Transverse colon (tissue), 4 donors: Measurements from ENCODE around the gene MSH5. TPM values are rescaled to one million over a fixed set of nuclear protein-coding genes. Genes with fewer than 3 reads are reported as not detected.

Experiments used
- DNase-seq: peaks from one replicate; pipeline ENCODE4 v3.0.0-alpha.2; 2019
- H3K27ac ChIP-seq, 4 donors: fragments of 200-600 bp; sonication (generic); 2 replicates each; pipeline ENCODE4 v1.5.1; 2016 to 2018; ENCODE audit warnings: inconsistent platforms in 4 of 4
- H3K27me3 ChIP-seq: fragments of 200-600 bp; sonication (generic); 2 replicates; pipeline ENCODE4 v1.5.1; 2017; ENCODE audit warnings: inconsistent platforms
- H3K36me3 ChIP-seq, 4 donors: fragments of 200-600 bp; sonication (generic); 2 replicates each; pipeline ENCODE4 v1.5.1; 2017 to 2019; ENCODE audit warnings: inconsistent platforms in 4 of 4
- H3K4me1 ChIP-seq, 4 donors: fragments of 200-600 bp; sonication (generic); 2 replicates each; pipeline ENCODE4 v1.5.1; 2017 to 2020; ENCODE audit warnings: inconsistent platforms in 4 of 4
- H3K4me3 ChIP-seq, 4 donors: fragments of 200-600 bp; sonication (generic); 1 replicate in 1 of 4; 2 replicates in 3 of 4; pipeline versions ENCODE4 v1.5.1 to v1.6.1; 2017 to 2019; ENCODE audit warnings: inconsistent platforms in 4 of 4
- H3K9me3 ChIP-seq, 2 donors: fragments of 200-600 bp; sonication (generic); 2 replicates each; pipeline ENCODE4 v1.5.1; 2017 to 2019; ENCODE audit warnings: inconsistent platforms in 2 of 2
- CTCF ChIP-seq, 5 experiments: fragments of 200-600 bp in 3 of 5; fragments of 450-650 bp in 2 of 5; sonication (generic) in 3 of 5; IDR thresholded peaks; 1 replicate in 2 of 5; 2 replicates in 3 of 5; pipeline ENCODE4 v1.5.1; 2016 to 2017; ENCODE audit warnings: antibody characterized with exemption in 5 of 5, inconsistent platforms in 3 of 5, mild to moderate bottlenecking in 2 of 5, moderate library complexity in 1 of 5
- EP300 ChIP-seq: sonication (generic); formaldehyde crosslinking; IDR thresholded peaks from one replicate; pipeline ENCODE4 v1.6.1; 2017; ENCODE audit warnings: antibody characterized with exemption, low read depth
- POLR2A ChIP-seq: fragments of 450-650 bp; IDR thresholded peaks from one replicate; pipeline ENCODE4 v1.6.1; 2016; ENCODE audit warnings: antibody characterized with exemption, mild to moderate bottlenecking, moderate library complexity
- POLR2AphosphoS5 ChIP-seq, 3 donors: sonication (generic); formaldehyde crosslinking; IDR thresholded peaks; one replicate each; pipeline ENCODE4 v1.6.1; 2016; ENCODE audit warnings: antibody characterized with exemption in 3 of 3
- WGBS, 2 donors: methylation state at CpG; one replicate each; pipeline ENCODE4 v1.1.5; 2018; ENCODE audit warnings: low coverage in 1 of 2; 5-methylcytosine and 5-hydroxymethylcytosine counted together
- in situ Hi-C, 4 donors: fragments of 200-750 bp; cut with MboI; loops; one replicate each; pipeline versions ENCODE4 v1.15.0 to v1.15.1; 2017; ENCODE audit warnings: low sequenced_read_pairs in 3 of 4, low pct_ligation_motif_present in 1 of 4, low pct_unique_long_range_greater_than_20kb in 1 of 4
- intact Hi-C: fragments of 100-400 bp; cut with DNase I; formaldehyde crosslinking; loops from one replicate; pipeline ENCODE4 v1.15.1; 2023; ENCODE audit warnings: low total_unique reads
- total RNA-seq, 4 donors: library from RNA; depleted of rRNA; stranded (reverse); fragments of >200 nt; gene quantifications; one replicate each; pipeline ENCODE4 v1.1.0, GENCODE V29; 2016

The MSH5 gene
- total RNA-seq, 4 donors from 2014 or later, result 16.5 to 159 (median 43.9) TPM

- no peak for DNase-seq
- 84 to 94% methylated on average over 8 to 18 of the region's 18 CpGs for WGBS, 2 donors
- Histone ChIP-seq H3K27me3 (no peaks in the 10 kb centered on the region), H3K27ac (no peak overlapping the region), H3K4me3 (no peak overlapping the region), H3K9me3 (no peaks in the 10 kb centered on the region), H3K4me1 (peaks cover 0 to 17% (median 8%) of the 10 kb centered on the region in 4 donors), H3K36me3 (no peaks in the 10 kb centered on the region)
- in situ Hi-C loops, result loop anchor here in 2 of 4 donors (5.0 to 10.0 kb wide), 2 partner anchors 81 to 84 kb away; partner anchors contain the start of gene LY6G5C (in 1 of the 2)
- intact Hi-C loops, result no loop called here
- TF ChIP-seq POLR2A (no peak), EP300 (no peak), CTCF (IDR thresholded peaks at IDR 0.05) (no peak), POLR2AphosphoS5 (IDR thresholded peaks at IDR 0.05) (no peak)
Observed at GRCh38 chr6:31768363-31769257, 28.8 kb downstream of the MSH5 start.

GRCh38 chr6:31769684-31770371 is 30.0 kb downstream of the MSH5 start:
- peak; percentile 94 for DNase-seq
- intact Hi-C loops (no loop called here), in situ Hi-C loops (loop anchor here in 2 of 4 donors (5.0 to 10.0 kb wide), 2 partner anchors 83 to 85 kb away; partner anchors contain the start of gene LY6G5C (in 1 of the 2))
- TF ChIP-seq POLR2AphosphoS5 (IDR thresholded peaks at IDR 0.05) (peak in 1 of 3 donors; percentile 2), CTCF (IDR thresholded peaks at IDR 0.05) (peak; percentile 83 to 95 (median 90)), EP300 (no peak)
- 7 to 52% methylated on average over 3 to 12 of the region's 12 CpGs for WGBS, 2 donors
- H3K9me3 ChIP-seq, result no peaks in the 10 kb centered on the region
- H3K4me1 ChIP-seq, result peaks cover under 1 to 21% (median 9%) of the 10 kb centered on the region in 4 donors
- H3K36me3 ChIP-seq, result no peaks in the 10 kb centered on the region
- no peaks in the 10 kb centered on the region for H3K27me3 ChIP-seq
- peak overlapping the region; percentile 76 to 83 (median 78) for H3K27ac ChIP-seq
- no peak overlapping the region for H3K4me3 ChIP-seq

DNA sequence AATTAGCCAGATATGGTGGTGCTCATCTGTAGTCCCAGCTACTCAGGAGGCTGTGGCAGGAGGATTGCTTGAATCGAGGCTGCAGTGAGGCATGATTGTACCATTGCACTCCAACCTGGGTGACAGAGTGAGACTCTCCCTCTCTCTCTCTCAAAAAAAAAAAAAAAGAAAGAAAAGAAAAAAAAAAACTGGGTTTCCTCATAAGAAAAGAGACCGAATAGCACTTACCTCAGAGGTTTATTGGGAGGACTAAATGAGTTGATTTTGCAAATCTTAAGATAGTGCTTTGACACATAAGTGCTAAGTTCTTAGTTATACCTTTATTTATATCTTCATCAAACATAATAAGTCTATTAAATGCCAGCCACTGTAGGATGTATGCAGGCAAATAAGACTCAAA is 31.1 kb downstream of the MSH5 start:
- in situ Hi-C loops (no loop called here), intact Hi-C loops (no loop called here)
- 47 to 73% methylated on average over 1 to 2 of the region's 2 CpGs for WGBS, 2 donors
- Histone ChIP-seq H3K36me3 (no peaks in the 10 kb centered on the region), H3K4me1 (peaks cover 8 to 30% (median 17%) of the 10 kb centered on the region in 4 donors), H3K9me3 (no peaks in the 10 kb centered on the region), H3K27me3 (no peaks in the 10 kb centered on the region), H3K27ac (peak overlapping the region; percentile 76 to 83 (median 78)), H3K4me3 (no peak overlapping the region)
- no peak for DNase-seq
- TF ChIP-seq POLR2AphosphoS5 (IDR thresholded peaks at IDR 0.05), result no peak
- TF ChIP-seq CTCF (IDR thresholded peaks at IDR 0.05), result no peak
- no peak for TF ChIP-seq EP300
- TF ChIP-seq POLR2A, result no peak

DNA sequence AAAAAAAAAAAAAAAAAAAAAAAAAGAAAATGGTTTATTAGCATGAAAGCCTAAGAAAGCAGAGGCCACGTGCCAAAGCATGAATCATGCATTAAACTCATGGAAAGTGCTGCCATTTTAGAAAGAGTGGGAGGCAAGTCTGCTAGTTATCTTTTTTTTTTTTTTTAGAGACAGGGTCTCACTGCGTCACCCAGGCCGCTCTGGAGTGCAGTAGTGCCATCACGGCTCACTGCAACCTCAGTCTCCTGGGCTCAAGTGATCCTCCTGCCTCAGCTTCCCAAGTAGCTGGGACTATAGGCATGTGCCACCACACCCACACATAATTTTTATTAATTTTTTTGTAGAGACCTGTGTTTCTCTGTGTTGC is 32.2 kb downstream of the MSH5 start:
- Histone ChIP-seq H3K4me1 (peaks cover 18 to 33% (median 26%) of the 10 kb centered on the region in 4 donors), H3K27me3 (no peaks in the 10 kb centered on the region), H3K36me3 (no peaks in the 10 kb centered on the region), H3K4me3 (no peak overlapping the region), H3K27ac (no peak overlapping the region), H3K9me3 (no peaks in the 10 kb centered on the region)
- 63 to 75% methylated on average over 4 of the region's 4 CpGs for WGBS, 2 donors
- intact Hi-C loops (no loop called here), in situ Hi-C loops (no loop called here)
- TF ChIP-seq POLR2A (no peak), POLR2AphosphoS5 (IDR thresholded peaks at IDR 0.05) (no peak), CTCF (IDR thresholded peaks at IDR 0.05) (no peak), EP300 (no peak)
- DNase-seq, result no peak
